A673 (cell line): ENCODE measurements around the gene ZNF75A. TPM values are rescaled to one million over a fixed set of nuclear protein-coding genes. Genes with fewer than 3 reads are reported as not detected.
"Not testable (repeated sequence)": the region's sequence is repeated elsewhere in the genome, so short reads cannot be mapped to it uniquely, and the experiment has no call there.

Experiments used
- BruUV-seq: library from RNA; stranded (reverse); fragments of 400-500 nt; replicated peaks from 2 replicates; lab custom pipeline; 2021; lab: Mats Ljungman, UMichigan
- CTCF ChIA-PET: fragments of 300-600 bp; sonication (Branson Sonifier 250); formaldehyde crosslinking; loops from one replicate; lab custom pipeline; 2022; ENCODE audit warnings: antibody characterized with exemption; lab: Charles Lee
- POLR2A ChIA-PET: fragments of 300-600 bp; sonication (Branson Sonifier 250); formaldehyde crosslinking; loops from one replicate; lab custom pipeline; 2022; ENCODE audit warnings: antibody characterized with exemption; ENCODE audit not compliant: low non-redundant PET; lab: Charles Lee
- DNase-seq: peaks from one replicate; pipeline ENCODE4 v3.0.0-alpha.2; 2015; ENCODE audit warnings: low spot score
- H3K27ac ChIP-seq: fragments of 200-600 bp; sonication (generic); 2 replicates; pipeline ENCODE4 v1.5.1; 2016; ENCODE audit warnings: mixed run types, low read depth, mild to moderate bottlenecking, mixed read lengths, antibody characterized with exemption, low read length; ENCODE audit not compliant: poor library complexity, severe bottlenecking
- H3K27me3 ChIP-seq: fragments of 200-600 bp; sonication (generic); replicated peaks from 2 replicates; pipeline ENCODE4 v1.6.1; 2017; ENCODE audit warnings: mixed run types, low read depth, mild to moderate bottlenecking, mixed read lengths, antibody characterized with exemption, low read length; ENCODE audit not compliant: insufficient read depth, poor library complexity
- H3K36me3 ChIP-seq: fragments of 200-600 bp; sonication (generic); 2 replicates; pipeline ENCODE4 v1.6.1; 2016; ENCODE audit warnings: mixed run types, mild to moderate bottlenecking, mixed read lengths, antibody characterized with exemption, low read length; ENCODE audit not compliant: insufficient read depth, poor library complexity, severe bottlenecking
- H3K4me1 ChIP-seq: fragments of 200-600 bp; sonication (generic); 2 replicates; pipeline ENCODE4 v1.6.1; 2017; ENCODE audit warnings: mixed run types, mild to moderate bottlenecking, mixed read lengths, antibody characterized with exemption, low read length; ENCODE audit not compliant: insufficient read depth, poor library complexity, severe bottlenecking
- H3K4me3 ChIP-seq: fragments of 200-600 bp; sonication (generic); 2 replicates; pipeline ENCODE4 v1.5.1; 2016; ENCODE audit warnings: low read depth, mixed run types, mild to moderate bottlenecking, mixed read lengths, low read length; ENCODE audit not compliant: poor library complexity, severe bottlenecking
- H3K9me3 ChIP-seq: fragments of 200-600 bp; sonication (generic); 2 replicates; pipeline ENCODE4 v1.6.1; 2016; ENCODE audit warnings: mixed run types, low read depth, mild to moderate bottlenecking, mixed read lengths, antibody characterized with exemption, low read length; ENCODE audit not compliant: poor library complexity, severe bottlenecking
- EZH2 ChIP-seq: fragments of 200-600 bp; sonication (generic); IDR thresholded peaks from 2 replicates; pipeline ENCODE4 v1.6.1; 2017; ENCODE audit warnings: borderline replicate concordance, low read depth, mild to moderate bottlenecking, mixed read lengths, antibody characterized with exemption, low read length; ENCODE audit not compliant: poor library complexity, severe bottlenecking
- intact Hi-C: fragments of 100-400 bp; cut with micrococcal nuclease; formaldehyde crosslinking; loops from one replicate; pipeline ENCODE4 v1.10.0; 2022; ENCODE audit not compliant: unreplicated experiment
- total RNA-seq: library from RNA; stranded (reverse); gene quantifications from 2 replicates; pipeline ENCODE4 v1.2.3, GENCODE V29; 2021
- TF ChIP-seq, protein P1 (sequence below): fragments of 300-800, 200-600 bp; sonication (generic); conservative IDR thresholded peaks from 2 replicates; pipeline ENCODE4 v1.5.1; 2017; ENCODE audit warnings: low read depth, mild to moderate bottlenecking, antibody characterized with exemption, low read length, moderate library complexity, mixed read lengths

ZNF75A gene
- total RNA-seq, 1 experiment from 2014 or later, result 44.5 TPM

DNA sequence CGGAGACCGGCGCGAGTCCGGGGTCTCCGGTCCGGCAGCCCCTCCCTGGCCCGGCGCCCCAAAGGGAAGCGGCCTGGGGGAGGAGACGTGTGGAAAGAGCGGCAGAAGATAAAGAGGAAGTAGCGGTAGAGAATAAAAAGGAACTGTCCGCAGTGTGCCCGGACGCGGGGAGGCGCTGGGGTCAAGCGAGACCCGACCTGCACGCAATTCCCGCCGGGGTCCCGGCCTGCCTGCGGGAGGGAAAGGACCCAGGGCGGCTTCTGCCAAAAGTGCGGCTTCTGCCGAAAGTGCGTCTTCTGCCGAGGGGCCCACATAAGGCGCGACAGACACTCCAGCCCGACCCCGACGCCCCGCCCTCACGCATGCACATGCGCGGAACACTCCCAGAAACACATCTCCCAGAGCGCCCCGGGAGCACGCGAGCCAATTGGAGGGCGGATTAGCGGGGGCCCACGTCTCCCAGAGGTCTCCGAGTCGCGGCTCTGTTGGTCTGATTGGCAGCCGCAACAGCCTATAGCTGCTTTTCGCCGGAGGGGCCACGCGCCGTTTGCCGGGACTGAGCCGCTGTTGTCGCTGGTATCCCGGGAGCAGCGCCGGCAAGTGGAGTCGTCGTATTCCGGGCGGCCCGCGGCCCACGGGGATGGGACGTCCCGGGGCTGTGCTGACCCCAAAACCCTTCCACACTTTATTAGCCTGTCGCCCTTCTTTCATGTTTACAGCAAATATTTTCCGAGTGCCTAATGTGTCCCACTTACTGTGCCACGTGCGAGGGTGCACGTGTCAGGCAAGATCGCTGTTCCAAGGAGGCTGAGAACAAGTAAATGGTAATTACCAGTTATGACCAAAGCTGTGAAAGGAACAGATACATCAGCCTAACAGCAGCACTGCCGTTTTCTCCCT is 40.9 kb upstream of the ZNF75A start:
- BruUV-seq, result TSS peak; percentile 91
- peak overlapping the region; percentile 80 for H3K27ac ChIP-seq
- intact Hi-C loops, result loop anchor here (2.0 to 10.0 kb wide), 2 partner anchors 18 to 240 kb away; partner anchors contain the start of genes CLUAP1 and ZNF263

DNA sequence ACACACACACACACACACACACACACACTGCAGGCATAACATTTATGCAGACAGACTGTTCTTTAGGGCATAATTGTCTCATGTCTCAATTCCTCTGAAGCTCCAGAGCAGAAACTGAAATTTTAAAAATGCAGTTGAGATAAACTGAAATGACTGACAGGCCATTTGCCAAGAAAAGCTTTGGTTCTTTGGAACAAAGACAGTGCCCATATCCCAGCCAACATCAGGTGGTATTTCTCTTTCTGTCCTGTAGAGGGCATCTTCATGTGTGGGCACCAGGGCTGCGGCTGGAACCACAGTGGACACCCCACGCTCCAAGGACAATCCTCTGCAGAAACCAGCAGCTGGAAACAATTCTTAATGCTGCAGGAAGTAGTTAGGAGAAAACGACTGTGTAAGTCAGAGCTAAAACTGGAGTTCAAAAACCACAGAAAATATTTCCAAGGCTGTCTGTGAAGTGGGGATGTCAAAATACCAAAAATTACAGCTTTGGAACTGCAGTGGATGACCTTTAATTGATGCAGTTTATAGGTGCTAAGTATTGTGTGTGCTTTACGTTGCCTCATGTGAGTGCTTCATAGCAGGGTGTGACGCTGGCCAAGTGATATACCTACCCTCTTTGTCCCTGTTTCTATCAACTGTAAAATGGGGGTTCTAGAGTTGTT is 38.3 kb upstream of the ZNF75A start:
- Histone ChIP-seq H3K9me3 (peaks cover 6% of the 10 kb centered on the region), H3K27ac (no peak overlapping the region), H3K27me3 (no peaks in the 10 kb centered on the region), H3K36me3 (no peaks in the 10 kb centered on the region), H3K4me3 (no peak overlapping the region), H3K4me1 (no peaks in the 10 kb centered on the region)
- DNase-seq, result peak; percentile 64
- BruUV-seq, result no TSS peak
- intact Hi-C loops, result loop anchor here (10.0 kb wide), 1 partner anchor 238 kb away; the partner anchor contains the start of gene CLUAP1
- ChIA-PET CTCF (interaction anchor here (0.7 to 1.0 kb wide), 3 partner anchors 15 to 35 kb away, joined by 3 read pairs; partner anchors contain the start of gene ZNF200), POLR2A (interaction anchor here (0.6 kb wide), 3 partner anchors 146 to 234 kb away, joined by 3 to 7 read pairs (median 3); no protein-coding TSS in a partner anchor)
- no peak for TF ChIP-seq EZH2
- TF ChIP-seq, protein P1, sequence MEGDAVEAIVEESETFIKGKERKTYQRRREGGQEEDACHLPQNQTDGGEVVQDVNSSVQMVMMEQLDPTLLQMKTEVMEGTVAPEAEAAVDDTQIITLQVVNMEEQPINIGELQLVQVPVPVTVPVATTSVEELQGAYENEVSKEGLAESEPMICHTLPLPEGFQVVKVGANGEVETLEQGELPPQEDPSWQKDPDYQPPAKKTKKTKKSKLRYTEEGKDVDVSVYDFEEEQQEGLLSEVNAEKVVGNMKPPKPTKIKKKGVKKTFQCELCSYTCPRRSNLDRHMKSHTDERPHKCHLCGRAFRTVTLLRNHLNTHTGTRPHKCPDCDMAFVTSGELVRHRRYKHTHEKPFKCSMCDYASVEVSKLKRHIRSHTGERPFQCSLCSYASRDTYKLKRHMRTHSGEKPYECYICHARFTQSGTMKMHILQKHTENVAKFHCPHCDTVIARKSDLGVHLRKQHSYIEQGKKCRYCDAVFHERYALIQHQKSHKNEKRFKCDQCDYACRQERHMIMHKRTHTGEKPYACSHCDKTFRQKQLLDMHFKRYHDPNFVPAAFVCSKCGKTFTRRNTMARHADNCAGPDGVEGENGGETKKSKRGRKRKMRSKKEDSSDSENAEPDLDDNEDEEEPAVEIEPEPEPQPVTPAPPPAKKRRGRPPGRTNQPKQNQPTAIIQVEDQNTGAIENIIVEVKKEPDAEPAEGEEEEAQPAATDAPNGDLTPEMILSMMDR, result peak; percentile 66

More for the DNA sequence above, 40.9 kb upstream of the ZNF75A start:
- TF ChIP-seq, protein P1, result no peak
- TF ChIP-seq EZH2, result no peak
- CTCF ChIA-PET, result interaction anchor here (0.6 kb wide), 1 partner anchor 307 kb away, joined by 4 read pairs; no protein-coding TSS in a partner anchor
- Histone ChIP-seq H3K27me3 (no peaks in the 10 kb centered on the region), H3K9me3 (peaks cover 6% of the 10 kb centered on the region), H3K4me1 (no peaks in the 10 kb centered on the region), H3K36me3 (no peaks in the 10 kb centered on the region), H3K4me3 (peak overlapping the region; percentile 65)
- peak; percentile 99 for DNase-seq
- POLR2A ChIA-PET, result no interaction called here

DNA sequence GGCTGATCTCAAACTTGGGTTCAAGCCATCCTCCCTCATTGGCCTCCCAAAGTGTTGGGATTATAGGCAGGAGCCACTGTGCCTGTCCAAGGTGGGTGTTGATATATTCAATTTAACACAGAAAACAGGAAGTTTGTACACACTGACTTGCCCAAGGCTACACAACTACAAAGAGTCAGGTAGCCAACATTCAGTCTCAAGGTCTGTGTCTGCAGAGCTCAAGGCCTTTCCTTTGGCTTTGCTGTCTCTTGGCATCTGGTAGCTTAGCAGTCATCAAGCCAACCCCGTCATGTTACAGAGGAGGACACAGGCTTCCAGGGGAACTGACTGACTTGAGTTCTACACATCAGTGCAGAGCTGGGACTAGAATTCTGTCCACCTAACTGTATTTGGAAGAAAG is 37.0 kb upstream of the ZNF75A start:
- no peak for DNase-seq
- Histone ChIP-seq H3K4me1 (no peaks in the 10 kb centered on the region), H3K4me3 (no peak overlapping the region), H3K27ac (no peak overlapping the region), H3K9me3 (peaks cover 6% of the 10 kb centered on the region), H3K36me3 (no peaks in the 10 kb centered on the region), H3K27me3 (no peaks in the 10 kb centered on the region)
- POLR2A ChIA-PET, result no interaction called here
- intact Hi-C loops, result loop anchor here (10.0 kb wide), 1 partner anchor 237 kb away; the partner anchor contains the start of gene CLUAP1
- no TSS peak for BruUV-seq
- TF ChIP-seq, protein P1, result no peak
- no peak for TF ChIP-seq EZH2
- CTCF ChIA-PET, result no interaction called here

DNA sequence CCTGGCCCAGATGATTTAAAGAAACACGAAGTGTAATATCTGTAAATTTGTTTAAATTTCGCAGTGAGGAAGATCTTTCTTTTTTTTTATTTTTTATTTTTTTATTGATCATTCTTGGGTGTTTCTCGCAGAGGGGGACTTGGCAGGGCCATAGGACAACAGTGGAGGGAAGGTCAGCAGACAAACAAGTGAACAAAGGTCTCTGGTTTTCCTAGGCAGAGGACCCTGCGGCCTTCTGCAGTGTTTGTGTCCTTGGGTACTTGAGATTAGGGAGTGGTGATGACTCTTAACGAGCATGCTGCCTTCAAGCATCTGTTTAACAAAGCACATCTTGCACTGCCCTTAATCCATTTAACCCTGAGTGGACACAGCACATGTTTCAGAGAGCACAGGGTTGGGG is 34.6 kb upstream of the ZNF75A start:
- H3K4me3 ChIP-seq, H3K4me1 ChIP-seq, H3K36me3 ChIP-seq, DNase-seq, intact Hi-C loops, POLR2A ChIA-PET, H3K27me3 ChIP-seq, H3K9me3 ChIP-seq, CTCF ChIA-PET, H3K27ac ChIP-seq, BruUV-seq: not testable (repeated sequence)

DNA sequence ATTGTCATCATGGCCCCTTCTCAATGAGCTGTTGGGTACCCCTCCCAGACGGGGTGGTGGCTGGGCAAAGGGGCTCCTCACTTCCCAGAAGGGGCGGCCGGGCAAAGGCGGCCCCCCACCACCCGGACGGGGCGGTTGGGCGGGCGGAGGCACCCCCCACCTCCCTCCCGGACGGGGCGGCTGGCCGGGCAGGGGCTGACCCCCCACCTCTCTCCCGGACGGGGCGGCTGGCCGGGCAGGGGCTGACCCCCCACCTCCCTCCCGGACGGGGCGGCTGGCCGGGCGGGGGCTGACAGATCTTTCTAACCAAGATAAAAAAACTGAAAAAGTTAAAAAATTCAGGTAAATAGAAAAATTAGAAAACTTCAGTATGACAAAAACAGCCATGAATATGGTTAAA is 34.0 kb upstream of the ZNF75A start:
- POLR2A ChIA-PET, CTCF ChIA-PET, intact Hi-C loops, H3K36me3 ChIP-seq, H3K4me1 ChIP-seq, H3K27ac ChIP-seq, DNase-seq, H3K27me3 ChIP-seq, H3K9me3 ChIP-seq, H3K4me3 ChIP-seq, BruUV-seq: not testable (repeated sequence)
